NCI-H446 treated with DMSO at 0.1 percent for 48 hours (cell line): ENCODE measurements around the gene DPP6.

Source experiments
- DNase-seq: peaks from one replicate; lab custom pipeline; 2025; lab: John Stamatoyannopoulos, UW

Gene DPP6

GRCh38 chr7:154338701-154339506 lies 286.7 kb downstream of the DPP6 start:
- DNase-seq: no peak

GRCh38 chr7:154342971-154343633 lies 290.9 kb downstream of the DPP6 start:
- no peak for DNase-seq

- no peak for DNase-seq
These were observed 291.7 kb downstream of the DPP6 start for GRCh38 chr7:154343778-154344412.

GRCh38 chr7:154345093-154345492 lies 292.9 kb downstream of the DPP6 start:
- DNase-seq: no peak

GRCh38 chr7:154347700-154348266 lies 295.6 kb downstream of the DPP6 start:
- DNase-seq: no peak

GRCh38 chr7:154350892-154351291 lies 298.7 kb downstream of the DPP6 start:
- no peak for DNase-seq

- DNase-seq: no peak
These were observed 301.2 kb downstream of the DPP6 start for GRCh38 chr7:154353355-154353767.

GRCh38 chr7:154364170-154364569 lies 312.0 kb downstream of the DPP6 start:
- no peak for DNase-seq

- DNase-seq: no peak
These were observed 319.2 kb downstream of the DPP6 start for GRCh38 chr7:154371424-154371823.

- DNase-seq: no peak
These were observed 319.9 kb downstream of the DPP6 start for GRCh38 chr7:154372011-154372601.

- no peak for DNase-seq
These were observed 321.8 kb downstream of the DPP6 start for GRCh38 chr7:154373956-154374355.

GRCh38 chr7:154375956-154376355 lies 323.8 kb downstream of the DPP6 start:
- DNase-seq: no peak

- DNase-seq: no peak
These were observed 328.6 kb downstream of the DPP6 start for GRCh38 chr7:154380771-154381170.

GRCh38 chr7:154383045-154383444 lies 330.8 kb downstream of the DPP6 start:
- no peak for DNase-seq

- DNase-seq: no peak
These were observed 333.0 kb downstream of the DPP6 start for GRCh38 chr7:154385214-154385613.

GRCh38 chr7:154387252-154387651 lies 335.1 kb downstream of the DPP6 start:
- DNase-seq: no peak

- DNase-seq: no peak
These were observed 336.2 kb downstream of the DPP6 start for GRCh38 chr7:154388412-154388811.

- DNase-seq: no peak
These were observed 336.8 kb downstream of the DPP6 start for GRCh38 chr7:154388999-154389398.

- no peak for DNase-seq
These were observed 338.8 kb downstream of the DPP6 start for GRCh38 chr7:154390961-154391360.

GRCh38 chr7:154394804-154395203 lies 342.6 kb downstream of the DPP6 start:
- DNase-seq: no peak

GRCh38 chr7:154406312-154406711 lies 354.1 kb downstream of the DPP6 start:
- no peak for DNase-seq

- no peak for DNase-seq
These were observed 357.6 kb downstream of the DPP6 start for GRCh38 chr7:154409703-154410311.
